H1 (cell line): Measurements from ENCODE around the gene NUDT7. TPM values are rescaled to one million over a fixed set of nuclear protein-coding genes. Genes with fewer than 3 reads are reported as not detected.

ENCODE experiments used
- CTCF ChIA-PET: fragments of 300-600 bp; sonication (Branson Sonifier 250); formaldehyde crosslinking; loops from one replicate; lab custom pipeline; 2021; ENCODE audit not compliant: partially characterized antibody; lab: Charles Lee
- POLR2A ChIA-PET: fragments of 300-600 bp; sonication (Branson Sonifier 250); formaldehyde crosslinking; loops from one replicate; lab custom pipeline; 2021; ENCODE audit warnings: inconsistent platforms; ENCODE audit not compliant: partially characterized antibody; lab: Charles Lee
- DNase-seq, 2 experiments: peaks; one replicate each; pipeline versions ENCODE4 v3.0.0 to v3.0.0-alpha.2; 2010 to 2022; ENCODE audit warnings: low spot score in 2 of 2, low read depth in 1 of 2, mixed read lengths in 1 of 2
- FAIRE-seq: peaks from 2 replicates; lab custom pipeline; 2011; peaks lifted over from hg19 to GRCh38; lab: Jason Lieb, UNC
- H2AFZ ChIP-seq: 2 replicates; pipeline ENCODE4 v1.8.1; 2012; ENCODE audit warnings: low read length, inconsistent platforms
- H2AK5ac ChIP-seq: 2 replicates; pipeline ENCODE4 v1.6.1; 2013; ENCODE audit warnings: low read depth, low read length
- H2BK120ac ChIP-seq: replicated peaks from 2 replicates; pipeline ENCODE3; 2013; ENCODE audit warnings: low read depth, low read length, inconsistent platforms
- H2BK12ac ChIP-seq: 2 replicates; pipeline ENCODE4 v1.6.1; 2013; ENCODE audit warnings: low read depth, low read length
- H2BK15ac ChIP-seq: 2 replicates; pipeline ENCODE4 v1.6.1; 2013; ENCODE audit warnings: low read length
- H2BK20ac ChIP-seq: 2 replicates; pipeline ENCODE4 v1.6.1; 2013; ENCODE audit warnings: low read length
- H2BK5ac ChIP-seq: 2 replicates; pipeline ENCODE4 v1.6.1; 2013; ENCODE audit warnings: low read depth, low read length
- H3K14ac ChIP-seq: 2 replicates; pipeline ENCODE4 v1.6.1; 2013; ENCODE audit warnings: inconsistent platforms; ENCODE audit not compliant: insufficient read length
- H3K18ac ChIP-seq: 2 replicates; pipeline ENCODE4 v1.6.1; 2013; ENCODE audit warnings: low read length; ENCODE audit errors: extremely low read depth
- H3K23ac ChIP-seq: 2 replicates; pipeline ENCODE4 v1.6.1; 2013; ENCODE audit warnings: inconsistent platforms; ENCODE audit not compliant: insufficient read length
- H3K23me2 ChIP-seq: 2 replicates; pipeline ENCODE4 v1.6.1; 2013; ENCODE audit warnings: low read depth, low read length
- H3K27ac ChIP-seq: 2 replicates; pipeline ENCODE4 v1.6.1; 2011; ENCODE audit warnings: low read depth, low read length, inconsistent platforms
- H3K27me3 ChIP-seq, 4 experiments: replicated peaks in 1 of 4; 1 replicate in 1 of 4; 2 replicates in 3 of 4; pipeline versions ENCODE4 v1.6.1 to v1.8.1; 2011 to 2013; ENCODE audit warnings: low read length in 3 of 4, mild to moderate bottlenecking in 3 of 4, inconsistent platforms in 2 of 4, mixed read lengths in 2 of 4, moderate library complexity in 1 of 4; ENCODE audit not compliant: control insufficient read depth in 3 of 4, insufficient read depth in 3 of 4; ENCODE audit errors: extremely low read depth in 1 of 4
- H3K36me3 ChIP-seq, 4 experiments: 2 replicates each; pipeline versions ENCODE4 v1.6.1 to v1.8.1; 2011 to 2013; ENCODE audit warnings: mild to moderate bottlenecking in 4 of 4, low read length in 3 of 4, moderate library complexity in 2 of 4, control low read depth in 1 of 4, inconsistent platforms in 1 of 4; ENCODE audit not compliant: insufficient read depth in 4 of 4, control insufficient read depth in 2 of 4
- H3K4ac ChIP-seq: replicated peaks from 2 replicates; pipeline ENCODE3; 2013; ENCODE audit warnings: low read length, low read depth, mixed read lengths, inconsistent platforms; ENCODE audit not compliant: insufficient read length
- H3K4me1 ChIP-seq, 4 experiments: replicated peaks in 1 of 4; 1 replicate in 1 of 4; 2 replicates in 3 of 4; pipeline versions ENCODE4 v1.6.1 to v1.8.1; 2011 to 2013; ENCODE audit warnings: low read length in 3 of 4, inconsistent platforms in 2 of 4, mixed read lengths in 1 of 4; ENCODE audit not compliant: insufficient read depth in 4 of 4, control insufficient read depth in 3 of 4
- H3K4me2 ChIP-seq, 2 experiments: 2 replicates each; pipeline versions ENCODE4 v1.6.1 to v1.8.1; 2011 to 2013; ENCODE audit warnings: low read depth in 2 of 2, low read length in 2 of 2, control low read depth in 1 of 2, inconsistent platforms in 1 of 2, mild to moderate bottlenecking in 1 of 2; ENCODE audit not compliant: insufficient read depth in 1 of 2
- H3K4me3 ChIP-seq, 4 experiments: fragments of 200-600, 300-600 bp in 1 of 4; sonication (generic), shearing (Covaris generic), sonication (Bioruptor Twin) in 1 of 4; 2 replicates each; pipeline versions ENCODE4 v1.5.1 to v1.8.1; 2011 to 2016; ENCODE audit warnings: low read length in 4 of 4, low read depth in 3 of 4, control low read depth in 2 of 4, inconsistent platforms in 2 of 4, mild to moderate bottlenecking in 2 of 4, mixed read lengths in 1 of 4, moderate library complexity in 1 of 4; ENCODE audit not compliant: insufficient read depth in 2 of 4; ENCODE audit errors: extremely low read depth in 1 of 4
- H3K56ac ChIP-seq: replicated peaks from 2 replicates; pipeline ENCODE3; 2013; ENCODE audit warnings: low read depth, mild to moderate bottlenecking, mixed read lengths, low read length, inconsistent platforms; ENCODE audit not compliant: insufficient read length
- H3K79me1 ChIP-seq: 2 replicates; pipeline ENCODE4 v1.6.1; 2013; ENCODE audit warnings: low read depth, low read length, control low read depth
- H3K79me2 ChIP-seq, 2 experiments: 2 replicates each; pipeline versions ENCODE4 v1.6.1 to v1.8.1; 2012 to 2013; ENCODE audit warnings: low read length in 2 of 2, mild to moderate bottlenecking in 2 of 2, inconsistent platforms in 1 of 2; ENCODE audit not compliant: insufficient read depth in 2 of 2, control insufficient read depth in 1 of 2
- H3K9ac ChIP-seq, 4 experiments: replicated peaks in 1 of 4; 1 replicate in 1 of 4; 2 replicates in 3 of 4; pipeline versions ENCODE4 v1.6.1 to v1.8.1; 2011 to 2013; ENCODE audit warnings: low read depth in 3 of 4, low read length in 3 of 4, control low read depth in 2 of 4, mild to moderate bottlenecking in 2 of 4, moderate library complexity in 2 of 4, inconsistent platforms in 1 of 4; ENCODE audit errors: extremely low read depth in 1 of 4
- H3K9me3 ChIP-seq, 2 experiments: 2 replicates each; pipeline versions ENCODE4 v1.6.1 to v1.8.1; 2012 to 2013; ENCODE audit warnings: mild to moderate bottlenecking in 2 of 2, moderate library complexity in 2 of 2, control low read depth in 1 of 2, inconsistent platforms in 1 of 2, low read depth in 1 of 2, low read length in 1 of 2, mixed read lengths in 1 of 2; ENCODE audit not compliant: insufficient read depth in 2 of 2
- H4K20me1 ChIP-seq, 2 experiments: replicated peaks in 1 of 2; 2 replicates each; pipeline versions ENCODE3 to v1.8.1; 2011 to 2013; ENCODE audit warnings: inconsistent platforms in 2 of 2, low read length in 2 of 2, mild to moderate bottlenecking in 1 of 2; ENCODE audit not compliant: insufficient read depth in 2 of 2, control insufficient read depth in 1 of 2
- H4K5ac ChIP-seq: 2 replicates; pipeline ENCODE4 v1.6.1; 2013; ENCODE audit warnings: low read length, low read depth, mixed read lengths, inconsistent platforms; ENCODE audit not compliant: insufficient read length
- H4K8ac ChIP-seq: 2 replicates; pipeline ENCODE4 v1.8.0; 2013; ENCODE audit warnings: mild to moderate bottlenecking, moderate library complexity, low read length, inconsistent platforms; ENCODE audit not compliant: insufficient read depth; ENCODE audit errors: extremely low read depth
- H4K91ac ChIP-seq: replicated peaks from 2 replicates; pipeline ENCODE3; 2013; ENCODE audit warnings: low read length, mixed read lengths, inconsistent platforms; ENCODE audit not compliant: insufficient read length
- BRCA1 ChIP-seq: IDR thresholded peaks from 2 replicates; pipeline ENCODE4 v1.6.1; 2012; ENCODE audit warnings: low read depth, low read length, improper control_type of control experiment
- EZH2 ChIP-seq: fragments of 200-600 bp; sonication (generic); IDR thresholded peaks from 2 replicates; pipeline ENCODE4 v1.7.1; 2012; ENCODE audit warnings: low read depth, mild to moderate bottlenecking, moderate library complexity, low read length, inconsistent platforms; ENCODE audit not compliant: severe bottlenecking
- FOSL1 ChIP-seq: IDR thresholded peaks from 2 replicates; pipeline ENCODE4 v1.6.1; 2011; ENCODE audit warnings: mild to moderate bottlenecking, low read depth, low read length, moderate library complexity; ENCODE audit not compliant: insufficient read depth
- GABPA ChIP-seq: IDR thresholded peaks from 2 replicates; pipeline ENCODE4 v1.6.1; 2011; ENCODE audit warnings: mild to moderate bottlenecking, low read length, moderate library complexity, borderline replicate concordance; ENCODE audit not compliant: insufficient read depth
- HDAC2 ChIP-seq, 2 experiments: fragments of 300-600 bp in 1 of 2; sonication (generic) in 1 of 2; IDR thresholded peaks; 2 replicates each; pipeline ENCODE4 v1.6.1; 2011 to 2012; ENCODE audit warnings: low read depth in 2 of 2, low read length in 2 of 2, mild to moderate bottlenecking in 2 of 2, moderate library complexity in 2 of 2, borderline replicate concordance in 1 of 2, inconsistent platforms in 1 of 2
- JUN ChIP-seq: IDR thresholded peaks from 2 replicates; pipeline ENCODE4 v1.6.1; 2011; ENCODE audit warnings: low read depth, mild to moderate bottlenecking, improper control_type of control experiment, low read length
- POU5F1 ChIP-seq: IDR thresholded peaks from 2 replicates; pipeline ENCODE4 v1.6.1; 2011; ENCODE audit warnings: low read depth, mild to moderate bottlenecking, low read length, moderate library complexity
- RAD21 ChIP-seq, 2 experiments: IDR thresholded peaks in 1 of 2; conservative IDR thresholded peaks in 1 of 2; 2 replicates each; pipeline ENCODE4 v1.6.1; 2011; ENCODE audit warnings: low read depth in 2 of 2, low read length in 2 of 2, improper control_type of control experiment in 1 of 2, inconsistent platforms in 1 of 2, mild to moderate bottlenecking in 1 of 2, moderate library complexity in 1 of 2
- SIRT6 ChIP-seq: IDR thresholded peaks from one replicate; pipeline ENCODE4 v1.7.1; 2012; ENCODE audit warnings: low read length, inconsistent platforms
- TAF7 ChIP-seq: optimal IDR thresholded peaks from 2 replicates; pipeline ENCODE3; 2011; ENCODE audit warnings: low read depth, mild to moderate bottlenecking, inconsistent platforms, low read length, moderate library complexity, borderline replicate concordance
- YY1 ChIP-seq: IDR thresholded peaks from 2 replicates; pipeline ENCODE4 v1.6.1; 2011; ENCODE audit warnings: low read depth, mild to moderate bottlenecking, low read length
- WGBS, 2 experiments: shearing (Covaris generic) in 1 of 2; methylation state at CpG; one replicate each; pipeline versions ENCODE4 v1.1.6 to v1.1.7; 2013 to 2015; ENCODE audit warnings: low lambda C conversion rate in 2 of 2, mixed read lengths in 2 of 2, inconsistent platforms in 1 of 2, low coverage in 1 of 2, missing lambda C conversion rate in 1 of 2; ENCODE audit not compliant: insufficient replicate concordance in 2 of 2, insufficient coverage in 1 of 2, insufficient read length in 1 of 2; ENCODE audit errors: extremely low coverage in 1 of 2, missing lambda C conversion rate in 1 of 2; 5-methylcytosine and 5-hydroxymethylcytosine counted together
- polyA plus RNA-seq, 7 experiments: library from polyadenylated mRNA; depleted of rRNA in 3 of 7; stranded (reverse) in 5 of 7; unstranded in 2 of 7; fragments of >200 nt in 5 of 7; fragments of 200-250 nt in 2 of 7; gene quantifications; 1 replicate in 5 of 7; 2 replicates in 1 of 7; 4 replicates in 1 of 7; pipeline versions ENCODE4 v1.2.1 to v1.2.3, GENCODE V29; 2011 to 2013; ENCODE audit warnings: missing spikeins in 2 of 7, mixed read lengths in 2 of 7
- total RNA-seq: library from RNA; stranded (reverse); fragmentation: NEBNext Ultra II Directional; extraction: Animal tissue kit (Norgen Biotek cat#: 25700); gene quantifications from 2 replicates; pipeline ENCODE4 v1.2.1, GENCODE V29; 2021
- TF ChIP-seq, protein P1 (sequence below): IDR thresholded peaks from 2 replicates; pipeline ENCODE4 v1.6.1; 2011; ENCODE audit warnings: low read depth, mild to moderate bottlenecking, low read length; ENCODE audit not compliant: insufficient read depth

Gene NUDT7
- total and polyA plus RNA-seq, 2 of the 8 experiments (the other 6 are each of a cell fraction or from before 2014, with no cell fraction given) = 8.8 to 19.7 TPM

DNA sequence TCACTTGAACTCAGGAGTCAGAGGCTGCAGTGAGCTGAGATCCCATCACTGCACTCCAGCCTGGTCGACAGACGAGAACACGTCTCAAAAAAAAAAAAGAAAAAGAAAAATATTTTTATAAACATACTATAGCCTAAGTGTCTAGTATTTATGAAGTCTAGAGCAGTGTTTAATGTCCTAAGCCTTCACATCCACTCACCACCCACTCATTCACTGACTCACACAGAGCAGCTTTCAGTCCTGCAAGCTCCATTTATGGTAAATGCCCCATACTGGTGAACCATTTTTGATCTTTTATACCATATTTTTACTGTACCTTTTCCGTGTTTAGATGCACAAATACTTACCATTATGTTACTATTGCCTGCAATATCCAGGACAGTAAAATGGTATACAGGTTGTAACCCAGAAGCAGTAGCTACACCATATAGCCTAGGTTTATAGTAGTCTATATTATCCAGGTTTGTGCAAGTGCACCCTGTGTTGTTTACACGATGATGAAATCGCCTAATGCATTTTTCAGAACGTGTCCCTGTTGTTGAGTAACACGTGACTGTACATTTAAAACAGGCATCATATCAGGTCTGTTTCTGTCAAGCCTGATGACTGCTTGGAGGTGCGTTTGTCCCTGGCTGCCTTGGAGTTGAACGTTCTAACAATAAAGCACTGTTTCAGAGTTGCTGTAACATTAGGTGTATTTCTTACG, 10.1 kb downstream of the NUDT7 start:
- Histone ChIP-seq H2BK12ac (no peak overlapping the region), H3K4me2 (no peak overlapping the region), H2BK15ac (no peak overlapping the region), H3K79me1 (no peaks in the 10 kb centered on the region), H3K27ac (no peak overlapping the region), H3K23me2 (no peaks in the 10 kb centered on the region; the same call in 1 of the 2 replicates), H2AK5ac (no peak overlapping the region), H3K14ac (no peak overlapping the region), H3K4me3 (no peak overlapping the region), H2BK5ac (no peak overlapping the region), H4K8ac (no peak overlapping the region), H4K91ac (no peak overlapping the region), H4K20me1 (no peaks in the 10 kb centered on the region), H4K5ac (no peak overlapping the region), H3K9me3 (no peaks in the 10 kb centered on the region; a peak in 1 of 4 replicates), H3K18ac (no peak overlapping the region), H3K9ac (no peak overlapping the region), H3K4ac (no peak overlapping the region), H2BK120ac (no peak overlapping the region), H3K36me3 (no peaks in the 10 kb centered on the region), H3K23ac (no peak overlapping the region), H3K4me1 (no peaks in the 10 kb centered on the region), H3K56ac (no peak overlapping the region), H3K79me2 (no peaks in the 10 kb centered on the region), H2AFZ (no peak overlapping the region), H3K27me3 (no peaks in the 10 kb centered on the region), H2BK20ac (no peak overlapping the region)
- ChIA-PET POLR2A (no interaction called here), CTCF (interaction anchor here (0.6 to 1.5 kb wide), 3 partner anchors 35 to 271 kb away, joined by 3 read pairs; no protein-coding TSS in a partner anchor)
- WGBS, 2 experiments = 76% methylated on average over 11 of the region's 11 CpGs; no CpG with 5 or more reads in 1 of the 2 experiments
- DNase-seq (no peak), FAIRE-seq (no peak)
- TF ChIP-seq SIRT6 = no peak
- TF ChIP-seq RAD21 (IDR thresholded peaks at IDR 0.05 in 1 of 2, conservative IDR thresholded peaks at IDR 0.05 in 1 of 2; ENCODE audit: low read depth in 2 of 2, low read length in 2 of 2) = no peak
- TF ChIP-seq EZH2 = no peak
- no peak for TF ChIP-seq BRCA1
- TF ChIP-seq YY1 = no peak
- TF ChIP-seq HDAC2 (IDR thresholded peaks at IDR 0.05; ENCODE audit: borderline replicate concordance in 1 of 2, low read depth in 2 of 2, low read length in 2 of 2) = no peak
- no peak for TF ChIP-seq JUN
- TF ChIP-seq FOSL1 = no peak
- TF ChIP-seq GABPA = no peak
- TF ChIP-seq POU5F1 = no peak
- TF ChIP-seq TAF7 = no peak
- TF ChIP-seq, protein P1, sequence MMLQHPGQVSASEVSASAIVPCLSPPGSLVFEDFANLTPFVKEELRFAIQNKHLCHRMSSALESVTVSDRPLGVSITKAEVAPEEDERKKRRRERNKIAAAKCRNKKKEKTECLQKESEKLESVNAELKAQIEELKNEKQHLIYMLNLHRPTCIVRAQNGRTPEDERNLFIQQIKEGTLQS = no peak
